NCI-H1417 treated with DMSO at 0.1 percent for 48 hours (cell line): ENCODE data around the gene ZDHHC8.
"Not testable (repeated sequence)": the region's sequence is repeated elsewhere in the genome, so short reads cannot be mapped to it uniquely, and the experiment has no call there.

Experiments
- DNase-seq: peaks from one replicate; lab custom pipeline; 2025; lab: John Stamatoyannopoulos, UW

The ZDHHC8 gene

DNA sequence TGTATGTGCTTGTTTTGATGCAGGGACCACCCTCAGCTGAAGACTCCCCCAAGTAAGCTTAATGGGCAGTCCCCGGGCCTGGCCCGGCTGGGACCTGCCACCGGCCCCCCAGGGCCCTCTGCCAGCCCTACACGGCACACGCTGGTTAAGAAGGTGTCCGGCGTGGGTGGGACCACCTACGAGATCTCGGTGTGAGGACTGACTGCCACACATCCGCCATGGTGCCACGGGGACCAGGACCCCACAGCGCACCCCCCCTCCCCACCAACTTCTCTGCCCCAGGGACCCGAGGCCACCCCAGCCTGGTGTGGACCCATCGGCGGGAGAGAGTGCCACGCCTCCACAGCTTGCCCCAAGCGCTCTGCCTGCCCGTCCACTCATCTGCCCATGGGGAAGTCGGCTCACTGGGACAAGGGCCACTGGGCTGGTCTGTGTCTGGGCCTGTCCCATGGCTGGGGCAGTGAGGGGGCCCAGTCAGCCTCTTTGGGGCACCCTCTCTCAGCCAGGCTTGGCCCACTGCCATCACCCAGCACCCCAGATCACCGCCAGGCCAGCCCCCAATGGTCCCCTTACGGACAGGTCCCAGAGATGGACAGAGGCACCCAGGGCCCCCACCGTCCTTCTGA is 13.7 kb downstream of the ZDHHC8 start:
- no peak for DNase-seq

DNA sequence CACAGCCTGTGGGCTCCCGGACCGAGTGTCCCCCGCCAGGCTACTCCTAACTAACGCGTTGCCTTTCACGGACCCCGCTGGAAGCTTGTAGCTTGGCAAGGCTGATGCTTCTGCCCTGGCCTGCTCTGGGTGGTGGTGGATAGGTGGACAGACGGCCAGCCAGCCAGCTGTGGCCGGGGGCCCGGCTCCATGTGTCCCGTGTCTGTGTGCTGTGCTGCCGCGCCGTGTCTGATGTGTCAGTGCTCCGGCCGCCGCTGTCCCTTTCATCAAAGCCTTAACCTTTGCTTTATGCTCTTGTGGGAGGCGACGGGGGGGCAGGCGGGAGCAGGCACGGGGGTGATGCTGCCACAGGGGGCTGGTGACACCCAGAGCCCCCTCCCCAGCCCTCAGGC is 14.2 kb downstream of the ZDHHC8 start:
- no peak for DNase-seq

DNA sequence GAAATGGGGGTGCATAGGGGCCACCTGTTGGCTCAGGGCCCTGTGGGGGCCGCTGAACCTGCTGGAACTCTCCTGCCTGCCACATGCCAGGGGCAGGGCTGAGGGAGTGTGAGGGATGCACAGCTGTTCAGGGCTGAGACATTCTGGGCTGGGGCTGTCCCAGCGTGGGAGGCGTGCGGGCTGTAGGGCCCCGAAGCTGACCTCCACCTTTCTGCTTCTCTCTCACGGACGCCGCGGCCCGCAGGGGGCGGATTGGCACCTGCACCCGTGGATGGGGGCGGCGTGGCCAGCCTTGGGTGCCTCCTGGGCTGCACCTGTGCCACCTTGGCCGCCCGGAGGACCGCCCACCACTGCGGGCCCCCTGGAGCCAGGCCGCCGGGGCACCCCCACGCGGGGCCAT is 15.2 kb downstream of the ZDHHC8 start:
- DNase-seq = no peak

DNA sequence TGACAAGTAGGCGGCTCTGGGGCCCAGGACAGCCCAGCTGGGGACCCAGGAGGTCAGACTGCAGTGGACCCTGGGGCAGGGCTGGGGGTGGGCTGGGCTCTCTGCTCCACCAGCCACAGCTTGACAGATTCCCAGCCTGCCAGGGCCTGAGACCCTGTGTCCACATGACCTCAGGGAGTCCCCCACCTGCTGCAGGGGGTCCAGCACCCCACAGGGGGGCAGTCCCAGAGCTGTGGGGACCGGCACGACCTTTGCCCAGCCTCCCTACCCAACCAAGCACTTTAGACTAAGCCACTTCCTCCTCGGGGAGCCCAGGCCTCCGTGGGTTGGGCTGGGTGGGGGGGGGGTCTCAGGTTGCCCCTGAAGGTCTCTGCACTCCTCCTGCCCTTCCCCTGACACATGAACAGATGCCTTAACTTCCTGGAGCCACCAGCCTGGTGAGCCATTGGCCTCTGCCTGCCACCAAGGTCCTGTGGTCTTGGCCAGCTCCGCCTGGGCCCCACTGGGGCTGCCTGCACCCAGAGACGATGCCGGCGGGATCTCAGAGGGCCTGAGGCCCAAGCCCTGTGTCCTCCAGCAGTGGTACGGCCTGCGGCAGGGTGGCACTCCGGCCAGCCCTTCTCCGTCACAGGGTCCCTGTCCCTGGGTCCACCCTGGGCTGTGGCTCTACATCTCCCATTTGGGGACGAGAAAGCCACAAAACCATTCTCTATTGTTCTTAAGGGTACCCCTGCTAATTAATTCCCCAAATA is 15.8 kb downstream of the ZDHHC8 start:
- DNase-seq = no peak

DNA sequence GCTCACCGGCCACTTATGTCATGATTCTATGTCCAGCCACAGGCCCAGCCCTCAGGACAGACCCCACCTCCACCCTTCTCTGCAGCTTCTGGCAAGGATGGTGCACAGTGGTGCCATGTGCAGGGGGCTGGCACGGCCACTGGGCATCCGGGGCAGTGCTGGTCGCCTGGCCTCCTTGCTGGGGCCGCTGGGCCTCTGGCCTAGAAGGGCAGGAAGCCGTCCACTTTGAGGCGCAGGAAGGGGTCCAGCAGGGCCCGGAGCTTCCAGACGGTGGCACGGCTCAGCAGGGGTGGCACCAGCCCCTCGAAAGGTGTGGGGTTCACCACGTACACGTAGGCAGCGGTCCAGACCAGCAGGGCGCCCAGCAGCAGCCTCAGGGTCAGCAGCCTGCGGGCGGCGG is 16.8 kb downstream of the ZDHHC8 start:
- no peak for DNase-seq

DNA sequence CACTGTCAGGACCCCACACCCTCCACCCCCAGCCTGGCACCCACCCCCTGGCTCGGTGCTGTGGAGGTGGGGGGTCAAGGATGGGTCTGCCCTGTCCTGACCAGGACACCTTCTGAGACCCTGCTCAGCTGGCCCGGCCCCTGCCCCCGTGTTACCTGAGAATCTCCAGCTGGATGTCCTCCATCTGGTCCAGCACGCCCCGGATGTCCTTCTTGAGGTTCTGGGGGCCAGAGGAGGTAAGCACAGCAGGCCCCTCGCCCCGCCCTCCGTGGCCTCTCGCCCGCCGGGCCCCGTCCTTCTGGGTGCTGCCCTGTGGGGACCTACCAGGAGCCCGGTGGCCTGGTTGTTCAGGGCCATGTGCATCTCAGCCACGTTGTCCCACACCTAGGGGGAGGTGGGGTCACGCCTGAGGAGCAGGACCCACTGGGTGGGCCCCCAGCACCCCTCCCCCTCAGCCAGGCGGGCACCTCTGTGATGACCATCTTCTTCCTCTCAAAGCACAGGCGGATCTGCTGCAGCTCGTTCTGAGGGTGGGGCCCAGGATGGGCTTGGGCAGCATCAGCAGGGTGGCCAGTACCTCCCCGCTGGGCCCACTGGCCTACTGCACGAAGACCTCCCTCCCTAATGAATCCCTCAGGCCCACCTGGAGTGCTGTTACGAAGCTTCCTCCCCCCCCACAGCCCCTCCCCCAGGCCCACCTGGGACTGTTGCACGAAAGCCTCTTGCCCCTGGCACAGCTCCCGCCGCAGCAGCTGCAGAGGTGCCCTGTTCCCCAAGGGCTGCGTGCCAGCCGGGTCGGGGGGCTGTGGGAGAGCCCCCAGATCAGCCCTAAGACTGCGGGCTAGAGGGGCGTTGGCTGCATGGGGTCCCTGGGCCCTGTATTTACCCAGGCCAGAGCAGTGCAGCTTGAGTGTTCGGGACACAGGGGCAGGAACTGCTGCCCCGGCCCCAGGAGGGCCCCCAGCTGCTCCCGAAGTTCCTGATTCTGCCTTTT is 17.9 kb downstream of the ZDHHC8 start:
- DNase-seq = no peak

DNA sequence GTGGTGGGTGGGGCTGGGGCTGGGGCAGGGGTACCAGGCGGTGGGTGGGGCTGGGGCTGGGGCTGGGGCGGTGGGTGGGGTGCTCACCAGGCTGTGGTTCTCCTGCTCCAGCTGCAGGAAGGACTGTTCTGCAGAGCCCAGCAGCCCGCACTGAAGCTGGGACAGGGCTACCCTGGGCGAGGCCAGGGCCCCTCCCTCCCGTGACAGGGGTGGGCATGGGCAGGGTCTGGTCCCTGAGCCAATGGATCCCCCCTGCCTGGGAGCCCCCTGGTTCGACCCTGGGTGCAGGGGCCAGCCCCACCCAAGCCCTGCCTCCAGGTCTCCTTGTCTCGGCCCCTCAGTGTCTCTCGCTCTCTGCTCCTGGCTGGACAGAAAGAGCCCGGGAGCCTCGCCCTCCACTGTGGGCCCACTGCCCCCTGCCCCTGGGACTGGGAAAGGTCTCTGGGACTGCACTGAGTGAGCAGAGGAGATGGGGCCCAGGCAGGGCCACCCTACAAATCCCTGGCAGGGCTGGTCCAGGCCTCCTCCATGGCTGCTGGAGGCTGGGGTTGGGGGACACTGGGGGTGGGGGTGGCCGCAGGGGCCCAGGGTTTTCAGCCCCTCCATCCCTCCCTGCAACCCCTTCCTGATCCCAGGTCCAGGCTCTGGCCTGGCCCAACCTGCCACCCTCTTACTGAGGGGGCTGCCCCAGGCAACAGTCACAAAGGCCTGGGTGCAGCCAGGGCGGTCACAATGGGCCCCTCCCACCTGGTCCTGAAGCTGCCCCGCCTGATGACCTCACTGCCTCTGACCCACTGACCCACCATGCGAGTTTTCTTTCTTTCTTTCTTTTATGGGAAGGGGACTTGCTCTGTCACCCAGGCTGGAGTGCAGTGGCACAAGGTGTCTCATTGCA is 19.0 kb downstream of the ZDHHC8 start, which contains the start of gene CCDC188:
Gene CCDC188 (minus strand): TSS at position 675 of the 895 bp plus-strand sequence. CDS start 69 bp downstream, at position 606.
- no peak for DNase-seq

DNA sequence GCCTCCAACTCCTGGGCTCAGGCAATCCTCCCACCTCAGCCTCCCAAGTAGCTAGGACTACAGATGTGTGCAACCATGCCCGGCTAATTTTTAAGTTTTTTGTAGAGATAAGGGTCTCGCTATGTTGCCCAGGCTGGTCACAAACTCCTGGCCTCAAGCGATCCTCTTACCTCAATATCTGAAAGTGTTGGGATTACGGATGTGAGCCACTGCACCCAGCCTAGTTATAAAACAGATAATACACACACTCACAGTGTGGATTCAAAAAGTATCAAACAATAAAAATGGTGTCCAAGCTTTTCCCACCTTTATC is 19.6 kb downstream of the ZDHHC8 start:
- DNase-seq = no peak

DNA sequence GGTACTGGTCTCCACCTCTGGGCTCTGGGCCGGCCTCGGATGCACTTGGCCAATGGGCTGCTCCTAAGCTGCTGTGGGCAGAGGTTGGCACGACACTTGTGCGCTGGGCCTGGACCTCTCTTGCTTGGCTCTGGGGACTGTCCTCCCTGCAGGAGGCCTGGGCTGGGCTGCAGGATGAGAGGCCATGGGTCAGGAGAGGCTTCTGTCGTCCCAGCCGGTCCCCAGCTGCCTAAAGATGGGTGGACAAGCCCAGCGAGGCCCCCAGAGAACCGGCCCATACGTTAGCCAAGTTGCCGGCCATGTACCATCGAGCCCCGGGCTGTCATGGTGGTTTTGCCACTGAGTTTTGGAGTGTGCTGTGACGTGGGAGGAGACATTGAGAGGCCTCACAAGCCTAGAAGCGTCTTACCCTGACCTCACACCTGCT is 20.9 kb downstream of the ZDHHC8 start:
- no peak for DNase-seq

DNA sequence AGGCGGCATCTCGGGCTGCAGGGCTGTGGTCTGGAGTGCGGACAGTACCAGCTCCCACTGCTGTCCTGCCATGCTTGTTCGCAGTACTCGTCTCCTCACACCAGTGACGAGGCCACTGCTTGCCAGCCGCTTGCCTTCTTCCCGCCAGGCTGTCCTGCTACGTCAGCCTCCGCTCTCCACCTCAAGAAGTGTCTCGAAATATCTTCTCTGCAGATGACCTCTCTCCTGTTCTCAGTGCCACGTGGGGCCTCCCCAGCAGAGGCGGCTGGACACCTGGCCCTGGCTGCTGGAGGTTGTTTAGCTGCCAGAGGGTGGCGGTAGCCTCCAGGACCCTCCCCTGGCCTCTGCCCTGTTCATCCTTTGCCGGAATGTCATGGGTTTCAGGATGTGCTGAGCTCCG is 22.3 kb downstream of the ZDHHC8 start:
- DNase-seq = no peak

DNA sequence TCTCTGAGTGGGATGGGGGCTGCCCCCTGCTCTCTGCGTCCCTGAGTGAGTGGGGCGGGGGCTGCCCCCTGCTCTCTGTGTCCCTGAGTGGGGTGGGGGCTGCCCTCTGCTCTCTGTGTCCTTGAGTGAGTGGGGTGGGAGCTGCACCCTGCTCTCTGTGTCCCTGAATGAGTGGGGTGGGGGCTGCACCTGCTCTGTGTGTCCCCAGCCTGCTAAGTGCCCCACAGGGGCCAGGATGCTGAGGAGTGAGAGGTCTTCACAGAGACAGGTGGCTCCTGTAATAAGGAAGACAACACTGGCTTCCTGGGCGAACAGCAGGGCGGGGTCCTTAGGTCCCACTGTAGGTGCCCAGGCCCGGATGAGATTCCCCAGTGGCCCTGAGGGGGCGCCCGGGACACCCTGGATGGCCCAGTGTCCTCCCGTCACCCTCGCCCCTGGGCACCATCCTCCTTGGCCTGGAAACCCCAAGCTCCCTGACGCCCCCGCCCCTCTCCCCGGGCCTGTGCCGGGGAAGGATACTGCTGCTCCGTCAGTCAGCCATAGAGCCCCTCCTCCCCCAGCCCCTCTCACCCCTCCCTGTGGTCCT is 23.1 kb downstream of the ZDHHC8 start:
- DNase-seq = no peak

DNA sequence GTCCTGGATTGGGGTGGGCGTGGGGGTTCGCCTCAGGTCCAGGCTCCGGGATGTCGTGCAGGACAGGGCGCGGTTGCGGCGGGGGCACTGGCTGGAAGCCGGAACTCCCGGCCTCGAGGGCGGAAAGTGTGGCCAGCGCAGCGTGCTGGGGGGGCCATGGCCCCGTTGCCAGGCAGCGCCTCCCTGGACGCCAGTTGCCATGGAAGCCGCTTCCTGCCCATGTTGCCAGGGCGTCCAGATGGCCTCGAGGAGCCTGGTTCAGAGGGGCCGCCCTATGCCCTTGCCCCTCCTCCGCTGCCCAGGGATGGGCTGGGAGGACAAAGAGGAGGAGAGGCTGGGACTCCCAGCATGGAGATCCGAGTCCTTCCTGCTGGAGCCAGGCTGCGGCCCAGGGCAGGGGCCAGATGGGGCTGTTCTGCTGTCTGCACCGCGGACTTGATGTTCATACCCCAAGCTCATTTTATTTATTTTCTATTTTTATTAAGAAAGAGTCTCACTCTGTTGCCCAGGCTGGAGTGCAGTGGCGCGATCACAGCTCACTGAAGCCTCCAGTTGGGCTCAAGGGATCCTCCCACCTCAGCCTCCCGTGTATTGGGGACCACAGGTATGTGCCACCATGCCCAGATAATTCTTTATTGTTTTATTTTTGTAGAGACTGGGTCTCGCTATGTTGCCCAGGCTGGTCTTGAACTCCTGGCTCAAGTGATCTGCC is 23.9 kb downstream of the ZDHHC8 start:
- DNase-seq = peak; percentile 30

DNA sequence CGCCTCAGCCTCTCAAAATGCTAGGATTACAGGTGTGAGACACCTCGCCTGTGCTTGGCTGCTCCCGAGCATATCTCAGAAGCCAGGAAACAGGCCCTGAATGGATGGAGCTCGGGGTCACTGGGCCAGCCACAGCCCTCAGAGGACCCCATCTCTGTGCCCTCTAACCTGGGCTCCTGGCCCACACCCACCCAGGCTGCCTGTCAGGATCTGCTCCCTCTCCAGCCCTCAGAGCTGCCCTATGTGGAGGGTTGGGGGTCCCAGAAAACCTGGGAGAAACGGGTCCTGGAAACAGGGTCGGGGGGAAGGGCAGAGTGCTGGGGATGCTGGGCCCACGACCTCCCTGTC is 24.4 kb downstream of the ZDHHC8 start:
- no peak for DNase-seq

DNA sequence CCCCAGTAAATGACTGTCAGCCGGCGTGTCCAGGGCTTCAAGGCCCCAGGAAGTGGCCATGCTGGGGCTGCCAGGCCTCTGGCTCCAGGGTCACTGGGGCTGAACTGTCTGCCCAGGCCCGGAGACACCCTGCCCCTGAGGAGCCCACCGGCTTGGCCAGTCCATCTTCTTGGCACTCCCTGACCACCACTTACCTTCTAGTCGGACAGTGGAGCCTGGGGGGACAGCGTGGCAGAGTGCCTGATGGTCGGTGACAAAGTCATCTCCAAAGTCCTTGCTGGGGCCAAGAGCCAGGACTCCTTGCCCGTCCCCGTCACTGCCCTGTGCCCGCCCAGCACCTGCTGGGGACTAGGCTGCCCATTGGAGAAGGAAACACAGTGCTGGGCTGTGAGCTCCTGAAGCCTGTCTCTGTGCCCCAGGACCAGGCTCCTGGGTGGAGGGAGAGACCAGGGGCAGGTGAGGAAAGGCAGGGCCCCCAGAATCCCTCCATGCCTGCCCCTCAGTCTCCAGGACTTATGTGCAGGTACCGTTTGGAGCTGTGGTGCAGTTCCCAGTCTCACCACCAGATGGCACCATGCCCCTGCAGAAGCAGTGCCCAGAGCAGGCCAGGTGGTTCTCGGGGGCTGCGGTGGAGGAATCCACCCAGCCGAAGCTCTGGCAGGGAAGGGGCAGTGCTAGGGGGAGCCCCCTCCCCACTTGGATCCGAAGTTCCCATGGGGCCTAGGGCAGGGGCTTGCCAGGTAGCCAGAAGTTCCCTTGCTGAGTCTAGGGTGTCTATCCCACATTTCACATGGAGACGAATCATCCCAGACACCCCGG is 25.2 kb downstream of the ZDHHC8 start:
- no peak for DNase-seq

DNA sequence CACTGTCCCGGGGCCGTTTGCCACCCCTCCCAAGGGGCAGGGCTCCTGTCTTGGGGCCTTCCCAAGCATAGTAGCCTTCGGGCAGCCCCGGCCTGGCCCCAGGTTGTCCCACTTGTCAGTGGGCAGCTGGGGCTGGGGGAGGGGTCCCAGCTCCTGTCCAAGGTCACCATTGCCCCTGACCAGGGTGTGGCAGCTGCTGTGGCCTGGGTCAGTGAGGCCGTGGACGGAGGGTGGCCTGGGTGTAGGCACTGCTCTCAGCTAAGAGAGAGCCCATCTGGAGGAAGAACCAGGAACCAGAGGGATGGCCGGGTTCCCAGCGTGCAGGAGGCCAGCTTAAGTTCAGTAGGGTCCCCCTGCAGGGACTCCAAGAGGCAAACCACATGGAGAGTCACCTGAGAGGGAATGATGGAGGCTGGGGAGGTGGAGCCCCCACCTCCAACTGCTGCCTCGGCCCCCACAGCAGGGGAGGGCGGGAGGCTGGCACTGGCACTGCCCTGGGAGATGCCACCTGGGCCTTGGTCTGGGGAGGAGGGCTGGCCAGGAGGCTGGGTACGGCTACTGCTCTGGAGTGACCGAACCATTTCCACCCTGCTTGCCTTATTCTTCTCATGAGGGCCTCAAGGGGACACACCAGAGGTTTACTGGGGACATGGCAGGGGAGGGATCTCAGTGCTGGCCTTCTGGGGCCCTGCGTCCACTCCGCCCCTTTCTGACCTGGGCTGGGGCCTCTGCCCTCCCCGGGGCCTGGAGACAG is 26.0 kb downstream of the ZDHHC8 start:
- no peak for DNase-seq

DNA sequence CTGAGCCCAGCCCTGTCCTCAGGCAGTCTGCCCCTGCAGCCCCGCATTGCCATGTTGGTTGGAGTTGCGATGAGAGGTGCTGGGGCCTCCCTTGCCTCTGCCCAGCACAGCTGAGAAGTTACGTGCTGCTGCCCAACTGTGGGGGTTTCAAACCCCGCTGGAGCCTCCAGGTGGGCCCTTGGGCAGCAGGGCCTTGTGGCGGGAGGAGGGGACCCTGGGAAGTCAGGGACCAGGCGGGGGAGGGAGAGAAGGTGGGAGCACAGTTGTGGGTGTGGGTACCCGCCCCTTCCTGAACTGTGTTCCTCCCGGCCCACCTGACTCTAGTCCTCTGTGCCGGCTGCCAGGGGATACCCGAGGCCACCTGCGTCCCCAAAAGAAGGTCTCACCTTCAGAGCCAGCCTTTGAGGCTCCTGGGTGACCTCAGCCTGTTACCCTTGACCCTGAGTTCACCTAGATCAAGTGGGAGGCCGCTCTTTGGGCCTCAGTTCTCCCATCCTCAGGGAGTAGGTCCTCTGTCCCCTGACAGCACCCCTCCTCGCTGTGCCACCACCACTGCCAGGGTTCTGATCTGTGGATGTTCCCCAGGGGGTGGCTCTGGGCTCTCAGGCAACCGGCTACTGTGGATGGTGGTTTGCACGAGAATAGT is 26.9 kb downstream of the ZDHHC8 start:
- DNase-seq = no peak

DNA sequence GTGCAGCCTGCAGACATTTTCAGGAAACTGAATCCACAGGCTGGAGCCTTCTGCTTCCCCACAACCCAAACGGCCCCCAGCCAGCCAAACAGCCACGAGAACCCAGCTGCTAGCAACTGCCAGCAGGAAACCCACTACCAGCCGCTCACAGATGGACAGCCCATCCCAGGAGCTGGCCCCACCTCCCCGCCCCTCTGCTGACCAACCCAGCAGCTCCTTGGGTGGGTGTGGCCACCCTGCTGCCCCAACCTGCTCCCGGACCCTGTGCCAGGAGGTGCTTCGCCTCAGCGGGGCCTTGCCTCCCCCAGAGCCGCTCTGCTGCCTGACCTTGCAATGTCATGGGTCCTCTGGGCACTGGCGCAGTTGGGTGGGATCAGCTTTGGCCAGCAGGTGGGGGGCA is 27.5 kb downstream of the ZDHHC8 start:
- DNase-seq = no peak

DNA sequence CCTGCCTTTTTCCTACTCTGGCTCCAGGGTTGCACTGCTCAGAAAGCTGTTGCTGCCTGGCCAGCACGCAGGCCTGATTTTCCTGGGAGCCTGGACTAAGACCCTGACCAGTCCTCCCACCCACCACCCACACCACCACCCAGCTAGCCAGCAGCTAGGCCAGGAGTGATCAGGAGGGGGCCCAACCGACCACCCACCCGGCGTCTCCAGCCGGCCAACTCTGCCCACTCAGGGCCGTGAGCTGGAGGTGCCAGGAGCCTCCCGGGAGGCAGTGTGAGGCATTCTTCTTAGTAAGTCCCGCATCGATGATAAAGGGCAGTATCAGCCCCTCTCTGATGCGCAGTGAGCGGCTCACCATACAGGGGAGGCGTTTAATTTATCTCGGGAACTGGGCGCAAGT is 27.9 kb downstream of the ZDHHC8 start:
- DNase-seq = not testable (repeated sequence)

DNA sequence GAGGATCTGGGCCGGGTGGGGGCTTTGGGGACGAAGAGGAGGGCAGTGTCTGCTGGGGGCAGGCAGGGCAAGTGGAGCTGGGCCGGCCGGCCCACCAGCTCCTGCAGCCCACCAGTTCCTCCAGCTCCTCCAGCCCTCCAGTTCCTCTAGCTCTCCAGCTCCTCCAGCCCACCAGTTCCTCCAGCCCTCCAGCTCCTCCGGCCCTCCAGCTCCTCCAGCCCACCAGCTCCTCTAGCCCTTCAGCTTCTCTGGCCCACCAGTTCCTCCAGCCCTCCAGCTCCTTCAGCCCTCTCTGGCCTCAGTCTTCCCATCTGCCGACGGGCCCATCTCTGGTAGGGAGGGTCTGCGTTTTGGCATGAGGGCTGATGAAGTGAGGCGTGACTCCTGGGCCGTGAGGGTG is 28.4 kb downstream of the ZDHHC8 start:
- DNase-seq = no peak
